ENCODE measurements around the gene CCDC88C. TPM values are rescaled to one million over a fixed set of nuclear protein-coding genes. Genes with fewer than 3 reads are reported as not detected.
"Not testable (repeated sequence)": the region's sequence is repeated elsewhere in the genome, so short reads cannot be mapped to it uniquely, and the experiment has no call there.

Gene CCDC88C
- total RNA-seq, 2 experiments from 2014 or later, result 206 to 209 TPM

- ATAC-seq (ENCODE audit: low read depth), result no peak
- POLR2A ChIA-PET, result interaction anchor here (0.8 to 9.2 kb wide), 8 partner anchors 14 to 96 kb away, joined by 3 to 139 read pairs (median 48); no protein-coding TSS in a partner anchor
- peak overlapping the region; percentile 99 for H3K27ac Mint-ChIP-seq
- peaks cover 50% of the 10 kb centered on the region for H3K36me3 Mint-ChIP-seq
- peaks cover 58% of the 10 kb centered on the region for H3K4me1 Mint-ChIP-seq
- peak overlapping the region; percentile 94 for H3K4me3 Mint-ChIP-seq
- H3K9me3 Mint-ChIP-seq, result no peaks in the 10 kb centered on the region
- no peaks in the 10 kb centered on the region for H3K27me3 Mint-ChIP-seq
- no peak for DNase-seq
Measured at GRCh38 chr14:91413547-91414474, 3.8 kb downstream of the CCDC88C start.

GRCh38 chr14:91412939-91413338 is 4.7 kb downstream of the CCDC88C start:
- H3K9me3 Mint-ChIP-seq, result no peaks in the 10 kb centered on the region
- no peaks in the 10 kb centered on the region for H3K27me3 Mint-ChIP-seq
- no peak for DNase-seq
- no peak for ATAC-seq (ENCODE audit: low read depth)
- peaks cover 65% of the 10 kb centered on the region for H3K4me1 Mint-ChIP-seq
- peaks cover 58% of the 10 kb centered on the region for H3K36me3 Mint-ChIP-seq
- peak overlapping the region; percentile 99 for H3K27ac Mint-ChIP-seq
- POLR2A ChIA-PET, result interaction anchor here (0.8 to 9.2 kb wide), 7 partner anchors 8 to 59 kb away, joined by 3 to 114 read pairs (median 8); no protein-coding TSS in a partner anchor
- peak overlapping the region; percentile 94 for H3K4me3 Mint-ChIP-seq

GRCh38 chr14:91410771-91411536 is 6.7 kb downstream of the CCDC88C start:
- Mint-ChIP-seq H3K4me3 (peak overlapping the region; percentile 86), H3K4me1 (peaks cover 80% of the 10 kb centered on the region), H3K36me3 (peaks cover 59% of the 10 kb centered on the region), H3K27ac (peak overlapping the region; percentile 91), H3K27me3 (no peaks in the 10 kb centered on the region), H3K9me3 (no peaks in the 10 kb centered on the region)
- POLR2A ChIA-PET, result interaction anchor here (0.7 to 9.2 kb wide), 7 partner anchors 11 to 93 kb away, joined by 3 to 114 read pairs (median 6); no protein-coding TSS in a partner anchor
- ATAC-seq (ENCODE audit: low read depth), result peak; percentile 18
- DNase-seq, result no peak

- peaks cover 55% of the 10 kb centered on the region for H3K36me3 Mint-ChIP-seq
- H3K27ac Mint-ChIP-seq, result peak overlapping the region; percentile 91
- no peak for DNase-seq
- H3K4me3 Mint-ChIP-seq, result peak overlapping the region; percentile 86
- no peaks in the 10 kb centered on the region for H3K27me3 Mint-ChIP-seq
- POLR2A ChIA-PET, result interaction anchor here (0.7 to 9.2 kb wide), 5 partner anchors 8 to 474 kb away, joined by 3 to 114 read pairs (median 10); partner anchors contain the start of gene CCDC88C
- H3K9me3 Mint-ChIP-seq, result no peaks in the 10 kb centered on the region
- peaks cover 81% of the 10 kb centered on the region for H3K4me1 Mint-ChIP-seq
- peak; percentile 9 for ATAC-seq (ENCODE audit: low read depth)
Measured at GRCh38 chr14:91409928-91410718, 7.5 kb downstream of the CCDC88C start.

GRCh38 chr14:91409240-91409639 is 8.4 kb downstream of the CCDC88C start:
- peaks cover 47% of the 10 kb centered on the region for H3K36me3 Mint-ChIP-seq
- H3K27ac Mint-ChIP-seq, result peak overlapping the region; percentile 87
- peak overlapping the region; percentile 40 for H3K4me3 Mint-ChIP-seq
- DNase-seq, result peak; percentile 24
- peaks cover 82% of the 10 kb centered on the region for H3K4me1 Mint-ChIP-seq
- H3K27me3 Mint-ChIP-seq; H3K9me3 Mint-ChIP-seq; ATAC-seq (ENCODE audit: low read depth): not testable (repeated sequence)
- POLR2A ChIA-PET, result interaction anchor here (0.7 to 1.6 kb wide), 6 partner anchors 9 to 475 kb away, joined by 3 to 10 read pairs (median 3); partner anchors contain the start of gene CCDC88C

GRCh38 chr14:91406982-91407381 is 10.6 kb downstream of the CCDC88C start:
- POLR2A ChIA-PET, result interaction anchor here (3.2 kb wide), 1 partner anchor 8 kb away, joined by 24 read pairs; no protein-coding TSS in a partner anchor
- peaks cover 82% of the 10 kb centered on the region for H3K4me1 Mint-ChIP-seq
- no peaks in the 10 kb centered on the region for H3K9me3 Mint-ChIP-seq
- H3K27me3 Mint-ChIP-seq, result no peaks in the 10 kb centered on the region
- H3K27ac Mint-ChIP-seq, result peak overlapping the region; percentile 77
- DNase-seq, result no peak
- peak overlapping the region; percentile 29 for H3K4me3 Mint-ChIP-seq
- no peak for ATAC-seq (ENCODE audit: low read depth)
- peaks cover 32% of the 10 kb centered on the region for H3K36me3 Mint-ChIP-seq

- Mint-ChIP-seq H3K27me3 (no peaks in the 10 kb centered on the region), H3K9me3 (no peaks in the 10 kb centered on the region), H3K4me3 (no peak overlapping the region), H3K27ac (peak overlapping the region; percentile 77), H3K36me3 (peaks cover 35% of the 10 kb centered on the region), H3K4me1 (peaks cover 80% of the 10 kb centered on the region)
- ATAC-seq (ENCODE audit: low read depth) (no peak), DNase-seq (no peak)
- POLR2A ChIA-PET, result interaction anchor here (0.8 to 3.2 kb wide), 4 partner anchors 9 to 89 kb away, joined by 3 to 24 read pairs (median 6); partner anchors contain the start of gene CCDC88C
Measured at GRCh38 chr14:91406451-91406850, 11.2 kb downstream of the CCDC88C start.

GRCh38 chr14:91405724-91406435 is 11.7 kb downstream of the CCDC88C start:
- DNase-seq (no peak), ATAC-seq (ENCODE audit: low read depth) (no peak)
- Mint-ChIP-seq H3K4me3 (peak overlapping the region; percentile 66), H3K9me3 (no peaks in the 10 kb centered on the region), H3K36me3 (peaks cover 30% of the 10 kb centered on the region), H3K4me1 (peaks cover 75% of the 10 kb centered on the region), H3K27ac (peak overlapping the region; percentile 77), H3K27me3 (no peaks in the 10 kb centered on the region)
- POLR2A ChIA-PET, result interaction anchor here (0.8 to 3.2 kb wide), 5 partner anchors 10 to 88 kb away, joined by 3 to 24 read pairs (median 5); partner anchors contain the start of gene CCDC88C

GRCh38 chr14:91405241-91405721 is 12.3 kb downstream of the CCDC88C start:
- POLR2A ChIA-PET, result interaction anchor here (0.8 to 3.2 kb wide), 5 partner anchors 9 to 88 kb away, joined by 3 to 24 read pairs (median 5); partner anchors contain the start of gene CCDC88C
- H3K36me3 Mint-ChIP-seq, result peaks cover 31% of the 10 kb centered on the region
- no peaks in the 10 kb centered on the region for H3K27me3 Mint-ChIP-seq
- peak; percentile 63 for DNase-seq
- H3K9me3 Mint-ChIP-seq, result no peaks in the 10 kb centered on the region
- peak overlapping the region; percentile 77 for H3K27ac Mint-ChIP-seq
- peak; percentile 41 for ATAC-seq (ENCODE audit: low read depth)
- H3K4me3 Mint-ChIP-seq, result peak overlapping the region; percentile 66
- H3K4me1 Mint-ChIP-seq, result peaks cover 76% of the 10 kb centered on the region

GRCh38 chr14:91402771-91403600 is 14.6 kb downstream of the CCDC88C start:
- Mint-ChIP-seq H3K4me3 (peak overlapping the region; percentile 74), H3K36me3 (peaks cover 20% of the 10 kb centered on the region), H3K4me1 (peaks cover 74% of the 10 kb centered on the region), H3K9me3 (no peaks in the 10 kb centered on the region), H3K27me3 (no peaks in the 10 kb centered on the region), H3K27ac (peak overlapping the region; percentile 81)
- DNase-seq (no peak), ATAC-seq (ENCODE audit: low read depth) (peak; percentile 23)
- POLR2A ChIA-PET, result interaction anchor here (1.3 to 9.6 kb wide), 4 partner anchors 10 to 53 kb away, joined by 3 to 139 read pairs (median 6); partner anchors contain the start of gene CCDC88C

- Mint-ChIP-seq H3K9me3 (no peaks in the 10 kb centered on the region), H3K4me1 (peaks cover 77% of the 10 kb centered on the region), H3K4me3 (peak overlapping the region; percentile 74), H3K27me3 (no peaks in the 10 kb centered on the region), H3K36me3 (peaks cover 18% of the 10 kb centered on the region), H3K27ac (peak overlapping the region; percentile 81)
- POLR2A ChIA-PET, result interaction anchor here (1.3 to 9.6 kb wide), 3 partner anchors 14 to 52 kb away, joined by 4 to 139 read pairs (median 7); partner anchors contain the start of gene CCDC88C
- ATAC-seq (ENCODE audit: low read depth) (no peak), DNase-seq (no peak)
Measured at GRCh38 chr14:91402348-91402747, 15.3 kb downstream of the CCDC88C start.

All from activated naive CD8-positive, alpha-beta T cell treated with anti-CD3 and anti-CD28 coated beads, Interleukin-2, amount 10 ng/mL, durations not matched to agents 7 days and 5 days (primary cell).